NCI-H1417 (cell line): ENCODE data around the gene SINHCAF.

Experiments used
- DNase-seq, 3 experiments: peaks; one replicate each; lab custom pipeline; 2025; lab: John Stamatoyannopoulos, UW

SINHCAF gene

GRCh38 chr12:31331242-31331641, 5.3 kb upstream of the SINHCAF start:
- DNase-seq: no peak

GRCh38 chr12:31326736-31327659, 1.0 kb upstream of the SINHCAF start:
- peak in 2 of 3 experiments; percentile 53 to 82 for DNase-seq

GRCh38 chr12:31325524-31325875, 450 bp downstream of the SINHCAF start:
- DNase-seq: peak in 2 of 3 experiments; percentile 42 to 84

- DNase-seq: peak; percentile 44 to 90 (median 87)
Measured at GRCh38 chr12:31324845-31325523, 966 bp downstream of the SINHCAF start.

- peak; percentile 61 to 91 (median 89) for DNase-seq
Measured at GRCh38 chr12:31324116-31324844, 1.7 kb downstream of the SINHCAF start.

- peak in 2 of 3 experiments; percentile 76 to 88 for DNase-seq
Measured at GRCh38 chr12:31323391-31324115, 2.4 kb downstream of the SINHCAF start.

- peak in 2 of 3 experiments; percentile 32 to 53 for DNase-seq
Measured at GRCh38 chr12:31322801-31323207, 3.1 kb downstream of the SINHCAF start.

GRCh38 chr12:31321897-31322228, 4.1 kb downstream of the SINHCAF start:
- DNase-seq: no peak

- no peak for DNase-seq
Measured at GRCh38 chr12:31321186-31321896, 4.6 kb downstream of the SINHCAF start.

- no peak for DNase-seq
Measured at GRCh38 chr12:31318657-31319269, 7.2 kb downstream of the SINHCAF start.

GRCh38 chr12:31317471-31318395, 8.2 kb downstream of the SINHCAF start:
- peak in 2 of 3 experiments; percentile 57 to 78 for DNase-seq

- DNase-seq: peak in 1 of 3 experiments; percentile 52
Measured at GRCh38 chr12:31316891-31317290, 9.1 kb downstream of the SINHCAF start.

- DNase-seq: no peak
Measured at GRCh38 chr12:31315784-31316465, 10.0 kb downstream of the SINHCAF start.

GRCh38 chr12:31315044-31315715, 10.8 kb downstream of the SINHCAF start:
- DNase-seq: no peak

GRCh38 chr12:31312431-31312830, 13.5 kb downstream of the SINHCAF start:
- DNase-seq: no peak

- no peak for DNase-seq
Measured at GRCh38 chr12:31311634-31312258, 14.2 kb downstream of the SINHCAF start.

GRCh38 chr12:31310488-31310887, 15.5 kb downstream of the SINHCAF start:
- no peak for DNase-seq

GRCh38 chr12:31309279-31309678, 16.7 kb downstream of the SINHCAF start:
- DNase-seq: no peak
